NCI-H1694 treated with DMSO at 0.1 percent for 48 hours (cell line): Measurements from ENCODE around the gene POPDC2.

Source experiments
- DNase-seq: peaks from one replicate; lab custom pipeline; 2025; lab: John Stamatoyannopoulos, UW

POPDC2 gene

GRCh38 chr3:119669906-119670570 is 9.6 kb upstream of the POPDC2 start:
- no peak for DNase-seq

GRCh38 chr3:119665954-119666559 is 5.7 kb upstream of the POPDC2 start:
- no peak for DNase-seq

- DNase-seq: no peak
Observed at GRCh38 chr3:119664850-119665379, 4.5 kb upstream of the POPDC2 start.

GRCh38 chr3:119664370-119664769 is 4.0 kb upstream of the POPDC2 start:
- no peak for DNase-seq

GRCh38 chr3:119663885-119664284 is 3.5 kb upstream of the POPDC2 start:
- no peak for DNase-seq

GRCh38 chr3:119662604-119663373 is 2.4 kb upstream of the POPDC2 start:
- no peak for DNase-seq

GRCh38 chr3:119659606-119660291 is 640 bp downstream of the POPDC2 start:
- DNase-seq: no peak

- DNase-seq: no peak
Observed at GRCh38 chr3:119658994-119659393, 1.4 kb downstream of the POPDC2 start.

- no peak for DNase-seq
Observed at GRCh38 chr3:119657887-119658702, 2.3 kb downstream of the POPDC2 start.

- DNase-seq: no peak
Observed at GRCh38 chr3:119653876-119654275, 6.5 kb downstream of the POPDC2 start.

GRCh38 chr3:119652306-119653033 is 7.9 kb downstream of the POPDC2 start:
- no peak for DNase-seq

- no peak for DNase-seq
Observed at GRCh38 chr3:119649761-119650160, 10.6 kb downstream of the POPDC2 start.

GRCh38 chr3:119647843-119648575 is 12.4 kb downstream of the POPDC2 start:
- no peak for DNase-seq

GRCh38 chr3:119647171-119647570 is 13.2 kb downstream of the POPDC2 start:
- DNase-seq: no peak

GRCh38 chr3:119645813-119646212 is 14.6 kb downstream of the POPDC2 start:
- no peak for DNase-seq

- DNase-seq: no peak
Observed at GRCh38 chr3:119644481-119644880, 15.9 kb downstream of the POPDC2 start.

- DNase-seq: no peak
Observed at GRCh38 chr3:119643528-119643927, 16.9 kb downstream of the POPDC2 start.

- DNase-seq: no peak
Observed at GRCh38 chr3:119642746-119643473, 17.5 kb downstream of the POPDC2 start.

GRCh38 chr3:119641416-119641815 is 19.0 kb downstream of the POPDC2 start:
- DNase-seq: no peak
